ENCODE results near the gene ATP1B1.

DNA sequence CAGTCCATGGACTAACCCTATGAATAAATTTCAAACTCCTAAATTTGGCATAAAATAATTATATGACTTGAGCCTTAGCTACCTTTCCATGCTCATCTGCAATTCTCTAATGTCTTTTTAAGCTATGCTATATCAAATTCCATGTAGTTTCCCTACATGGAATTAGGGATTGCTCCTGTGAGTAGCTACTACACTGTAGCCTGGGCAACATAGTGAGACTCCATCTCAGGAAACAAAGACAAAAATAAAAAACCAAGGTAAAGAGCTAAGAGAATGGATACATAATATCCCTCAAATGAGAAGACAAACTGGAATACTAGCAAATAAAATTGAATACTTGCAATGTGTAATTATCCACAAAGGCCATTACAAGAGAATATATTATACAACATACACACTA is 37.5 kb downstream of the ATP1B1 start:
- TF ChIP-seq, protein P1, sequence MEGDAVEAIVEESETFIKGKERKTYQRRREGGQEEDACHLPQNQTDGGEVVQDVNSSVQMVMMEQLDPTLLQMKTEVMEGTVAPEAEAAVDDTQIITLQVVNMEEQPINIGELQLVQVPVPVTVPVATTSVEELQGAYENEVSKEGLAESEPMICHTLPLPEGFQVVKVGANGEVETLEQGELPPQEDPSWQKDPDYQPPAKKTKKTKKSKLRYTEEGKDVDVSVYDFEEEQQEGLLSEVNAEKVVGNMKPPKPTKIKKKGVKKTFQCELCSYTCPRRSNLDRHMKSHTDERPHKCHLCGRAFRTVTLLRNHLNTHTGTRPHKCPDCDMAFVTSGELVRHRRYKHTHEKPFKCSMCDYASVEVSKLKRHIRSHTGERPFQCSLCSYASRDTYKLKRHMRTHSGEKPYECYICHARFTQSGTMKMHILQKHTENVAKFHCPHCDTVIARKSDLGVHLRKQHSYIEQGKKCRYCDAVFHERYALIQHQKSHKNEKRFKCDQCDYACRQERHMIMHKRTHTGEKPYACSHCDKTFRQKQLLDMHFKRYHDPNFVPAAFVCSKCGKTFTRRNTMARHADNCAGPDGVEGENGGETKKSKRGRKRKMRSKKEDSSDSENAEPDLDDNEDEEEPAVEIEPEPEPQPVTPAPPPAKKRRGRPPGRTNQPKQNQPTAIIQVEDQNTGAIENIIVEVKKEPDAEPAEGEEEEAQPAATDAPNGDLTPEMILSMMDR (IDR thresholded peaks at IDR 0.05), result no peak
- TF ChIP-seq POLR2A (IDR thresholded peaks at IDR 0.05), result no peak

All from heart left ventricle (tissue), 13 donors.